B cell (primary cell): ENCODE results near the gene PPP1R36.

Source experiments
- CTCF ChIP-seq: fragments of 200-600 bp; IDR thresholded peaks from one replicate; pipeline ENCODE4 v1.8.0; 2022; ENCODE audit warnings: antibody characterized with exemption, mild to moderate bottlenecking
- EZH2 ChIP-seq: IDR thresholded peaks from 2 replicates; pipeline ENCODE4 v1.6.1; 2012; ENCODE audit warnings: borderline replicate concordance, low read depth, mild to moderate bottlenecking, moderate library complexity, low read length; ENCODE audit not compliant: insufficient read depth, poor library complexity, severe bottlenecking

- no peak for TF ChIP-seq EZH2
- TF ChIP-seq CTCF, result no peak
Observed at GRCh38 chr14:64544607-64545312, 5.0 kb upstream of the PPP1R36 start.
